Measurements from ENCODE around the gene MAP3K13. TPM values are rescaled to one million over a fixed set of nuclear protein-coding genes. Genes with fewer than 3 reads are reported as not detected.

MAP3K13 gene
- total and polyA plus RNA-seq, 10 of the 15 experiments (the other 5 are each of a cell fraction or from before 2014, with no cell fraction given): 10.5 to 70.8 (median 26.8) TPM

DNA sequence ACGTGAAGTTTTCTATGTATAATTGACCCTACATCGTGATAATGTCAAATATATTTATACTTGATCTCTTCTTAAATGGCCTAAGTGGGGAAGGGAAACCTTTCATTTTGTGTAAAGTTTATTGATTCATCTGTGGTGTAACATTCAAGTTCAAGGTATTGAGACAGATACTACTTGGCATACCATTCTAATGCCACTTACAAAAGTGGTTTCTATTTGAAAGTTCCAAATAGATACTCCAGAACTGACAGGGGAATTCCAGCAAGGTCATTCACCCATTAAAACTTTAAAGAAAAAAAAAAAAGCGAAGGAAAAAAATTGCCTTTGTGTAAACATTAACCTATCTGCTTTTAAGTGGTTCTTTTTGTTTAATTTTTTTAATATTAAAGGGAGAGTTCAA lies 45.3 kb upstream of the MAP3K13 start (continued):
- TF ChIP-seq CEBPB (IDR thresholded peaks at IDR 0.05; ENCODE audit: borderline replicate concordance in 1 of 2, low read depth in 2 of 2, low read length in 2 of 2) (no peak), NFXL1 (IDR thresholded peaks at IDR 0.05; ENCODE audit: borderline replicate concordance) (no peak)
- TF ChIP-seq, protein P1, sequence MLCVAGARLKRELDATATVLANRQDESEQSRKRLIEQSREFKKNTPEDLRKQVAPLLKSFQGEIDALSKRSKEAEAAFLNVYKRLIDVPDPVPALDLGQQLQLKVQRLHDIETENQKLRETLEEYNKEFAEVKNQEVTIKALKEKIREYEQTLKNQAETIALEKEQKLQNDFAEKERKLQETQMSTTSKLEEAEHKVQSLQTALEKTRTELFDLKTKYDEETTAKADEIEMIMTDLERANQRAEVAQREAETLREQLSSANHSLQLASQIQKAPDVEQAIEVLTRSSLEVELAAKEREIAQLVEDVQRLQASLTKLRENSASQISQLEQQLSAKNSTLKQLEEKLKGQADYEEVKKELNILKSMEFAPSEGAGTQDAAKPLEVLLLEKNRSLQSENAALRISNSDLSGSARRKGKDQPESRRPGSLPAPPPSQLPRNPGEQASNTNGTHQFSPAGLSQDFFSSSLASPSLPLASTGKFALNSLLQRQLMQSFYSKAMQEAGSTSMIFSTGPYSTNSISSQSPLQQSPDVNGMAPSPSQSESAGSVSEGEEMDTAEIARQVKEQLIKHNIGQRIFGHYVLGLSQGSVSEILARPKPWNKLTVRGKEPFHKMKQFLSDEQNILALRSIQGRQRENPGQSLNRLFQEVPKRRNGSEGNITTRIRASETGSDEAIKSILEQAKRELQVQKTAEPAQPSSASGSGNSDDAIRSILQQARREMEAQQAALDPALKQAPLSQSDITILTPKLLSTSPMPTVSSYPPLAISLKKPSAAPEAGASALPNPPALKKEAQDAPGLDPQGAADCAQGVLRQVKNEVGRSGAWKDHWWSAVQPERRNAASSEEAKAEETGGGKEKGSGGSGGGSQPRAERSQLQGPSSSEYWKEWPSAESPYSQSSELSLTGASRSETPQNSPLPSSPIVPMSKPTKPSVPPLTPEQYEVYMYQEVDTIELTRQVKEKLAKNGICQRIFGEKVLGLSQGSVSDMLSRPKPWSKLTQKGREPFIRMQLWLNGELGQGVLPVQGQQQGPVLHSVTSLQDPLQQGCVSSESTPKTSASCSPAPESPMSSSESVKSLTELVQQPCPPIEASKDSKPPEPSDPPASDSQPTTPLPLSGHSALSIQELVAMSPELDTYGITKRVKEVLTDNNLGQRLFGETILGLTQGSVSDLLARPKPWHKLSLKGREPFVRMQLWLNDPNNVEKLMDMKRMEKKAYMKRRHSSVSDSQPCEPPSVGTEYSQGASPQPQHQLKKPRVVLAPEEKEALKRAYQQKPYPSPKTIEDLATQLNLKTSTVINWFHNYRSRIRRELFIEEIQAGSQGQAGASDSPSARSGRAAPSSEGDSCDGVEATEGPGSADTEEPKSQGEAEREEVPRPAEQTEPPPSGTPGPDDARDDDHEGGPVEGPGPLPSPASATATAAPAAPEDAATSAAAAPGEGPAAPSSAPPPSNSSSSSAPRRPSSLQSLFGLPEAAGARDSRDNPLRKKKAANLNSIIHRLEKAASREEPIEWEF (IDR thresholded peaks at IDR 0.05; ENCODE audit: insufficient replicate concordance, low read depth, low read length): peak; percentile 37

DNA sequence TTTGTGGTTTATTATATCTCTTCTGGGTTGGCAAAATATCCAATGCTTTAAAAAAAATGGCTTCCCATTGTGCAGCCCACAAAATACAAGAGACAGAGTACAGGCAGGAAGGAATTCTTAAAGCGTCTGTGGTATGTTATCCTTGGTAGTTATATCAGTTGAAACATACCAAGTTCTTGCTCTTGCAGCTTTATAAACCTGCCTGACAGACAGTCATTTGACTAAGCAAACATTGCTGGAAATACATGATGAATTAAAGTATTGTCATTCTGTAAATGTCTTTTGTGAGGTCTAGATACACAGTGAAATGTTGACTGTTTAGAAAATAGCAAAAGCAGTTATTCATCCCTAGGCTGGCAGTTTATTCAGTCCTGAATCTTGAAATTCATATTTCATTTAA lies 44.8 kb upstream of the MAP3K13 start:
- H3K4me2 ChIP-seq (ENCODE audit: control insufficient read depth, insufficient read depth): no peak overlapping the region
- FAIRE-seq (no peak), DNase-seq (ENCODE audit: low read depth, low spot score) (no peak), ATAC-seq (peak; percentile 37)
- CTCF ChIA-PET: interaction anchor here (1.0 to 3.1 kb wide), 3 partner anchors 9 to 38 kb away, joined by 4 to 13 read pairs (median 4); no protein-coding TSS in a partner anchor
- intact Hi-C loops (cut with micrococcal nuclease; ENCODE audit: unreplicated experiment): no loop called here
- in situ Hi-C loops (cut with MboI): no loop called here
- POLR2A ChIA-PET: interaction anchor here (1.3 kb wide), 1 partner anchor 10 kb away, joined by 3 read pairs; no protein-coding TSS in a partner anchor
- no peaks in the 10 kb centered on the region for H3K27me3 ChIP-seq (replicated peaks in 1 of 2; ENCODE audit: control insufficient read depth in 2 of 2, insufficient read depth in 2 of 2, low read length in 1 of 2)
- H2AFZ ChIP-seq (ENCODE audit: control insufficient read depth, low read depth, low read length): peak overlapping the region; percentile 28; the same call in 1 of the 2 replicates
- H4K20me1 ChIP-seq (ENCODE audit: control insufficient read depth, insufficient read depth): no peaks in the 10 kb centered on the region
- BruUV-seq (replicated peaks): no TSS peak
- H3K4me1 ChIP-seq (ENCODE audit: control insufficient read depth, insufficient read depth, low read length): peaks cover 9% of the 10 kb centered on the region; the same call in 1 of the 2 replicates
- SMC1A ChIA-PET (ENCODE audit: uncharacterized antibody, unreplicated experiment): interaction anchor here (0.6 to 1.7 kb wide), 6 partner anchors 8 to 38 kb away, joined by 3 to 9 read pairs (median 4); no protein-coding TSS in a partner anchor
- no peak overlapping the region for H3K9ac ChIP-seq (ENCODE audit: control insufficient read depth, insufficient read depth, low read length)
- WGBS (ENCODE audit: insufficient coverage, insufficient replicate concordance, low lambda C conversion rate, missing lambda C conversion rate): 100% methylated on average over 1 of the region's 1 CpG
- H3K4me3 ChIP-seq: no peak overlapping the region
- H3K36me3 ChIP-seq (ENCODE audit: control insufficient read depth in 2 of 2, insufficient read depth in 2 of 2, low read length in 1 of 2): no peaks in the 10 kb centered on the region
- H3K9me3 ChIP-seq (replicated peaks; ENCODE audit: control insufficient read depth, insufficient read depth, low read length): no peaks in the 10 kb centered on the region
- RAD21 ChIA-PET (ENCODE audit: unreplicated experiment): no interaction called here
- no peaks in the 10 kb centered on the region for H3K79me2 ChIP-seq (ENCODE audit: control insufficient read depth, insufficient read depth, low read length)
- no peak overlapping the region for H3K27ac ChIP-seq (ENCODE audit: control insufficient read depth, insufficient read depth)
- no peak for TF ChIP-seq SMARCA5 (IDR thresholded peaks at IDR 0.05)
- TF ChIP-seq CEBPB (IDR thresholded peaks at IDR 0.05; ENCODE audit: borderline replicate concordance in 1 of 2, low read depth in 2 of 2, low read length in 2 of 2): no peak
- no peak for TF ChIP-seq POU2F2 (IDR thresholded peaks at IDR 0.05; ENCODE audit: borderline replicate concordance, low read depth, low read length)
- no peak for TF ChIP-seq MXI1 (IDR thresholded peaks at IDR 0.05; ENCODE audit: low read depth, low read length)
- TF ChIP-seq CBFB (IDR thresholded peaks at IDR 0.05; ENCODE audit: low read depth): no peak
- TF ChIP-seq YBX1 (IDR thresholded peaks at IDR 0.05): no peak
- TF ChIP-seq, protein P2, sequence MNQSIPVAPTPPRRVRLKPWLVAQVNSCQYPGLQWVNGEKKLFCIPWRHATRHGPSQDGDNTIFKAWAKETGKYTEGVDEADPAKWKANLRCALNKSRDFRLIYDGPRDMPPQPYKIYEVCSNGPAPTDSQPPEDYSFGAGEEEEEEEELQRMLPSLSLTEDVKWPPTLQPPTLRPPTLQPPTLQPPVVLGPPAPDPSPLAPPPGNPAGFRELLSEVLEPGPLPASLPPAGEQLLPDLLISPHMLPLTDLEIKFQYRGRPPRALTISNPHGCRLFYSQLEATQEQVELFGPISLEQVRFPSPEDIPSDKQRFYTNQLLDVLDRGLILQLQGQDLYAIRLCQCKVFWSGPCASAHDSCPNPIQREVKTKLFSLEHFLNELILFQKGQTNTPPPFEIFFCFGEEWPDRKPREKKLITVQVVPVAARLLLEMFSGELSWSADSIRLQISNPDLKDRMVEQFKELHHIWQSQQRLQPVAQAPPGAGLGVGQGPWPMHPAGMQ (IDR thresholded peaks at IDR 0.05; ENCODE audit: borderline replicate concordance): no peak
- no peak for TF ChIP-seq NBN (IDR thresholded peaks at IDR 0.05)
- TF ChIP-seq CREB1 (IDR thresholded peaks at IDR 0.05; ENCODE audit: low read depth): no peak
- TF ChIP-seq, protein P3, sequence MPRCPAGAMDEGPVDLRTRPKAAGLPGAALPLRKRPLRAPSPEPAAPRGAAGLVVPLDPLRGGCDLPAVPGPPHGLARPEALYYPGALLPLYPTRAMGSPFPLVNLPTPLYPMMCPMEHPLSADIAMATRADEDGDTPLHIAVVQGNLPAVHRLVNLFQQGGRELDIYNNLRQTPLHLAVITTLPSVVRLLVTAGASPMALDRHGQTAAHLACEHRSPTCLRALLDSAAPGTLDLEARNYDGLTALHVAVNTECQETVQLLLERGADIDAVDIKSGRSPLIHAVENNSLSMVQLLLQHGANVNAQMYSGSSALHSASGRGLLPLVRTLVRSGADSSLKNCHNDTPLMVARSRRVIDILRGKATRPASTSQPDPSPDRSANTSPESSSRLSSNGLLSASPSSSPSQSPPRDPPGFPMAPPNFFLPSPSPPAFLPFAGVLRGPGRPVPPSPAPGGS (IDR thresholded peaks at IDR 0.05; ENCODE audit: borderline replicate concordance, insufficient read depth, low read depth, low read length, poor library complexity, severe bottlenecking): no peak
- TF ChIP-seq, protein P4, sequence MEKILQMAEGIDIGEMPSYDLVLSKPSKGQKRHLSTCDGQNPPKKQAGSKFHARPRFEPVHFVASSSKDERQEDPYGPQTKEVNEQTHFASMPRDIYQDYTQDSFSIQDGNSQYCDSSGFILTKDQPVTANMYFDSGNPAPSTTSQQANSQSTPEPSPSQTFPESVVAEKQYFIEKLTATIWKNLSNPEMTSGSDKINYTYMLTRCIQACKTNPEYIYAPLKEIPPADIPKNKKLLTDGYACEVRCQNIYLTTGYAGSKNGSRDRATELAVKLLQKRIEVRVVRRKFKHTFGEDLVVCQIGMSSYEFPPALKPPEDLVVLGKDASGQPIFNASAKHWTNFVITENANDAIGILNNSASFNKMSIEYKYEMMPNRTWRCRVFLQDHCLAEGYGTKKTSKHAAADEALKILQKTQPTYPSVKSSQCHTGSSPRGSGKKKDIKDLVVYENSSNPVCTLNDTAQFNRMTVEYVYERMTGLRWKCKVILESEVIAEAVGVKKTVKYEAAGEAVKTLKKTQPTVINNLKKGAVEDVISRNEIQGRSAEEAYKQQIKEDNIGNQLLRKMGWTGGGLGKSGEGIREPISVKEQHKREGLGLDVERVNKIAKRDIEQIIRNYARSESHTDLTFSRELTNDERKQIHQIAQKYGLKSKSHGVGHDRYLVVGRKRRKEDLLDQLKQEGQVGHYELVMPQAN (conservative IDR thresholded peaks at IDR 0.05): no peak

All from GM12878 (cell line).